GM12873 (cell line): ENCODE measurements around the gene TCP10L.

Source experiments
- TF ChIP-seq, protein P1 (sequence below): IDR thresholded peaks from 2 replicates; pipeline ENCODE4 v1.5.1; 2012; ENCODE audit warnings: low read depth, mild to moderate bottlenecking, moderate library complexity, low read length, control low read depth; ENCODE audit not compliant: insufficient read depth; ENCODE audit errors: missing control alignments

Gene TCP10L

DNA sequence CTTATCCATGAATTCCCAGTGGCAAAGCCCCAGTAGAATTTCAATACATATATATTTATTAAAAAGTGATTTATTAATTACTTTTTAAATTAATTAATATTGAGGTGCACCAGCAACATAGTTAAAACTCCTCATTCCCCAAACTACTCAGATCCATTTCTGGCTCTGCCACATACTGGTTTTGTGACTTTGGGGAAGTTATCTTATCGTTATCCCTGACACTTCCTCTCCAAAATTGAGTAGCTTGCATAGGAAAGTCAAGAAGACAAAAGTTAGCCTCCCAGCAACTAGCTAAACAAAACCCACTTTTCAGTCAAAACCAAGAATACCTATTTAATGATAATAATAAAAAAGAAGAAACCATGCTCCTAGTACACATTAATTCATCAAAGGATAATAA is 35.9 kb downstream of the TCP10L start:
- TF ChIP-seq, protein P1, sequence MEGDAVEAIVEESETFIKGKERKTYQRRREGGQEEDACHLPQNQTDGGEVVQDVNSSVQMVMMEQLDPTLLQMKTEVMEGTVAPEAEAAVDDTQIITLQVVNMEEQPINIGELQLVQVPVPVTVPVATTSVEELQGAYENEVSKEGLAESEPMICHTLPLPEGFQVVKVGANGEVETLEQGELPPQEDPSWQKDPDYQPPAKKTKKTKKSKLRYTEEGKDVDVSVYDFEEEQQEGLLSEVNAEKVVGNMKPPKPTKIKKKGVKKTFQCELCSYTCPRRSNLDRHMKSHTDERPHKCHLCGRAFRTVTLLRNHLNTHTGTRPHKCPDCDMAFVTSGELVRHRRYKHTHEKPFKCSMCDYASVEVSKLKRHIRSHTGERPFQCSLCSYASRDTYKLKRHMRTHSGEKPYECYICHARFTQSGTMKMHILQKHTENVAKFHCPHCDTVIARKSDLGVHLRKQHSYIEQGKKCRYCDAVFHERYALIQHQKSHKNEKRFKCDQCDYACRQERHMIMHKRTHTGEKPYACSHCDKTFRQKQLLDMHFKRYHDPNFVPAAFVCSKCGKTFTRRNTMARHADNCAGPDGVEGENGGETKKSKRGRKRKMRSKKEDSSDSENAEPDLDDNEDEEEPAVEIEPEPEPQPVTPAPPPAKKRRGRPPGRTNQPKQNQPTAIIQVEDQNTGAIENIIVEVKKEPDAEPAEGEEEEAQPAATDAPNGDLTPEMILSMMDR: no peak

GRCh38 chr21:32548978-32549377 is 36.3 kb downstream of the TCP10L start:
- TF ChIP-seq, protein P1: no peak

DNA sequence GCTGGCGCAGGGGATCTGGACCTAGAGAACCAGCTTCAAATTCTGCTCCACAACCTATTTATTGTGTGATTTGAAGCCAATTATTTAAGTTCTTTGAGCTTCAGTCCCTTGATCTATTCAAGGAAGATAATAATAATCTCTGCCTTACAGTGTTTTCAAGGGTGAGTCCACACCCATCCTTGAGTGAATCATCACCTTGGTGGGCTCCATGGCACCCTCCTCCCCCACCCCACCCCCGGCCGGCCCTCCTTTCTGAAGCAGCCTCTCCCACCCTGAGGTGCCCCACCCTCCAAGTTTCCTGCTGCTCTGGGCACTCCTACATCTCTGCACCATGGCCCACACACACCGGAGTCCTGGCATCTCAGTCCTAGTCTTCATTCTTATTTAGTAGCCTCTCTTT is 38.3 kb downstream of the TCP10L start:
- TF ChIP-seq, protein P1: no peak

DNA sequence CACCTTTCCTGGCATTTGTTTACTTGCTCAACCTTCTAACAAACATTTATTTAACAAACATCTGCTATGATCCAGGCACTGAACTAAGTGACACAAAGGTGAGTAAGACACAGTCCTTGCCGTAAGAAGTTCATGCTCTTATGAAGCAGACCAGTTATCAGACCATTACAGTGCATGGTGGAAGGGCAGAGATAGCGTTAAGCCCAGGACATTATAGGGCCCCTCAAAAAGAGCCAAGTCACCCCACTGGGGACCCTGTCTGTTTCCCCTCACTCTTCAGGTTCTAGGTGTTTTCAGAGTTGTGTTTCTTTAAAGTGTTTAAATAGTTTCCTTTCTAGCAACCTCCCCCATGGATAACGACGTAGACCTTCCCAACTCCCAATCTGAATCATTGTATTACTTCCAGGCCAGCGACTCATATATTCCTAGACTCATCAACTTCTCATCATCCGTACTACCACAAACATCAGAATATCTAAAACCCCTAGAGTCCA is 39.3 kb downstream of the TCP10L start:
- TF ChIP-seq, protein P1: no peak

DNA sequence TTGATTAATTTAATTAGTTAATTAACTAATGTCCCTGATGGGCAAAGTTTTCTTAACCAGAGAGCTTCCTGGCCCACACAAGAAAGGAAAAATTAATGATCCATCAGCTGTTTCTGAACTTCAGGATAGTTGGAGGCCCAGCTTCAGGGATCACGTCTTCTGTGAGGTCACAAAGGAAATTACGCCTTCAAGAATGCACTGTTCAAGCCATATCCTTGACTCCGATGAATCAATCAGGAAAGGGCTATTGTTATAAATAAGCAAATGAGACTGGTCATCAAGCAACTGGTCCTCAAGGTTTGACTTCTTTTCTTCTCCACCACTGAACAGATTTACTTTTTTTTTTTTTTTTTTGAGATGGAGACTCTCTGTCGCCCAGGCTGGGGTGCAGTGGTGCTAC is 40.6 kb downstream of the TCP10L start:
- TF ChIP-seq, protein P1: no peak

DNA sequence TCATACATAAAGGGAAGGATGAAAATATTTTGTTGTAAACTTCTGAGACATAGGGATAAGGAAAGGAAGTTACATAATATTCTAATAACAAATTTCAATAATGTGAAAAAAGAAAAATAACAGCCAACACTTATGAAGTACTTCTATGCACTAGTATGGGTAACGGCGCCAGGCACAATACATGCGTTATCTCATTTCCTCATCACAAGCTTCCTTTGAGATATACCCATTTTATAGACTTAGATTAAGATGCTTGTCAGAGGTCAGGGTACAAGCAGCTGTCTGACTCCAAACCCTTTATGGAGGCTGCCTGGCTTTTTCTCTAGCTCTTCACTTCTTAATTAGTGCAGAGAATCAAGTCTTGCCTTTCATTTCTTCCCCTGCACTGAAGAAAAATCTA is 41.3 kb downstream of the TCP10L start:
- TF ChIP-seq, protein P1: no peak

- TF ChIP-seq, protein P1: no peak
Observed at GRCh38 chr21:32539378-32539777, 45.9 kb downstream of the TCP10L start.
